SHP77 (cell line): ENCODE data around the gene CA12.
"Not testable (repeated sequence)": the region's sequence is repeated elsewhere in the genome, so short reads cannot be mapped to it uniquely, and the experiment has no call there.

Source experiments
- DNase-seq, 2 experiments: peaks; one replicate each; lab custom pipeline; 2025; lab: John Stamatoyannopoulos, UW

Gene CA12

GRCh38 chr15:63357061-63357460 is 24.6 kb downstream of the CA12 start:
- no peak for DNase-seq

GRCh38 chr15:63354821-63355650 is 26.6 kb downstream of the CA12 start:
- DNase-seq = peak in 1 of 2 experiments; percentile 9

GRCh38 chr15:63353887-63354286 is 27.8 kb downstream of the CA12 start:
- DNase-seq = no peak

- no peak for DNase-seq
Measured at GRCh38 chr15:63353261-63353660, 28.4 kb downstream of the CA12 start.

- DNase-seq = no peak
Measured at GRCh38 chr15:63352808-63353207, 28.8 kb downstream of the CA12 start.

GRCh38 chr15:63351170-63351569 is 30.5 kb downstream of the CA12 start:
- no peak for DNase-seq

GRCh38 chr15:63350178-63350621 is 31.4 kb downstream of the CA12 start:
- no peak for DNase-seq

GRCh38 chr15:63349621-63350020 is 32.0 kb downstream of the CA12 start:
- DNase-seq = no peak

- DNase-seq = no peak
Measured at GRCh38 chr15:63349156-63349555, 32.5 kb downstream of the CA12 start.

- peak in 1 of 2 experiments; percentile 7 for DNase-seq
Measured at GRCh38 chr15:63348392-63348791, 33.3 kb downstream of the CA12 start.

- no peak for DNase-seq
Measured at GRCh38 chr15:63347074-63347857, 34.4 kb downstream of the CA12 start.

GRCh38 chr15:63345391-63345752 is 36.3 kb downstream of the CA12 start:
- no peak for DNase-seq

- DNase-seq = no peak
Measured at GRCh38 chr15:63344731-63345390, 36.8 kb downstream of the CA12 start.

- not testable (repeated sequence) for DNase-seq
Measured at GRCh38 chr15:63342996-63343562, 38.6 kb downstream of the CA12 start.

- no peak for DNase-seq
Measured at GRCh38 chr15:63341898-63342297, 39.7 kb downstream of the CA12 start.

GRCh38 chr15:63340878-63341277 is 40.8 kb downstream of the CA12 start:
- no peak for DNase-seq

GRCh38 chr15:63340353-63340752 is 41.3 kb downstream of the CA12 start:
- no peak for DNase-seq

- no peak for DNase-seq
Measured at GRCh38 chr15:63339836-63340235, 41.8 kb downstream of the CA12 start.

- peak in 1 of 2 experiments; percentile 17 for DNase-seq
Measured at GRCh38 chr15:63339006-63339766, 42.5 kb downstream of the CA12 start.

GRCh38 chr15:63338170-63338569 is 43.5 kb downstream of the CA12 start:
- no peak for DNase-seq

GRCh38 chr15:63337046-63337445 is 44.6 kb downstream of the CA12 start:
- DNase-seq = no peak
